Thoracic aorta (tissue), 2 donors: ENCODE data around the gene KRT8. TPM values are rescaled to one million over a fixed set of nuclear protein-coding genes. Genes with fewer than 3 reads are reported as not detected.

ENCODE experiments used
- ATAC-seq: fragments of 150-250 bp; one replicate; pipeline ENCODE4 v1.8.0; 2017; ENCODE audit warnings: low read depth; ENCODE audit not compliant: insufficient number of reproducible peaks, low FRiP score
- DNase-seq: peaks from one replicate; pipeline ENCODE4 v3.0.0-alpha.2; 2020; ENCODE audit warnings: low spot score
- H3K27ac ChIP-seq, 2 donors: fragments of 200-600 bp; sonication (generic); 1 replicate in 1 of 2; 2 replicates in 1 of 2; pipeline ENCODE4 v1.5.1; 2016; ENCODE audit warnings: mild to moderate bottlenecking in 2 of 2, moderate library complexity in 2 of 2
- H3K27me3 ChIP-seq: fragments of 200-600 bp; sonication (generic); replicated peaks from 2 replicates; pipeline ENCODE4 v1.6.0; 2016; ENCODE audit warnings: mild to moderate bottlenecking; ENCODE audit not compliant: insufficient read depth
- H3K36me3 ChIP-seq: fragments of 200-600 bp; sonication (generic); one replicate; pipeline ENCODE4 v1.5.1; 2016
- H3K4me1 ChIP-seq, 2 donors: fragments of 200-600 bp; sonication (generic); 1 replicate in 1 of 2; 2 replicates in 1 of 2; pipeline versions ENCODE4 v1.5.1 to v1.6.0; 2016; ENCODE audit warnings: low read depth in 2 of 2, mild to moderate bottlenecking in 1 of 2; ENCODE audit not compliant: control insufficient read depth in 1 of 2
- H3K4me3 ChIP-seq: fragments of 200-600 bp; sonication (generic); 2 replicates; pipeline ENCODE4 v1.5.1; 2016; ENCODE audit warnings: mild to moderate bottlenecking
- H3K9me3 ChIP-seq: fragments of 200-600 bp; sonication (generic); 2 replicates; pipeline ENCODE4 v1.5.1; 2016
- total RNA-seq, 2 donors: library from RNA; depleted of rRNA; stranded (reverse); fragments of >200 nt; gene quantifications; one replicate each; pipeline versions ENCODE4 v1.1.0 to v1.2.3, GENCODE V29; 2016
- TF ChIP-seq, protein P1 (sequence below): fragments of 200-600 bp; sonication (generic); IDR thresholded peaks from one replicate; pipeline ENCODE4 v1.5.1; 2019; ENCODE audit warnings: antibody characterized with exemption

The KRT8 gene
- total RNA-seq, 2 donors from 2014 or later, result 130 to 175 TPM

DNA sequence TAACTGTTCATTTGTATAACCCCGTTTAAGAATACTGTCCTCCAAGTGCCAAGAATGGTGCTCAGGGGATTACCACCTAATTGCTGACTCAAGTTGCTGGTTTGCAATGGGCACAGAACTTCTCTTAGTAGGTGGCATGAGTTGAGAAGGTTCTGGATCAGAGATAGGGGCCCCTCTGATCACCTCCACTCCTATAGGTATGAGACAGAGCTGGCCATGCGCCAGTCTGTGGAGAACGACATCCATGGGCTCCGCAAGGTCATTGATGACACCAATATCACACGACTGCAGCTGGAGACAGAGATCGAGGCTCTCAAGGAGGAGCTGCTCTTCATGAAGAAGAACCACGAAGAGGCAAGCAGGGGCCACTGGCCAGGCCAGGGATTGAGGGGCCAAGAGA, 45.7 kb upstream of the KRT8 start:
- Histone ChIP-seq H3K4me1 (peaks cover 3 to 11% of the 10 kb centered on the region in 2 donors), H3K36me3 (no peaks in the 10 kb centered on the region), H3K9me3 (no peaks in the 10 kb centered on the region), H3K27ac (no peak overlapping the region), H3K27me3 (no peaks in the 10 kb centered on the region), H3K4me3 (no peak overlapping the region)
- TF ChIP-seq, protein P1, sequence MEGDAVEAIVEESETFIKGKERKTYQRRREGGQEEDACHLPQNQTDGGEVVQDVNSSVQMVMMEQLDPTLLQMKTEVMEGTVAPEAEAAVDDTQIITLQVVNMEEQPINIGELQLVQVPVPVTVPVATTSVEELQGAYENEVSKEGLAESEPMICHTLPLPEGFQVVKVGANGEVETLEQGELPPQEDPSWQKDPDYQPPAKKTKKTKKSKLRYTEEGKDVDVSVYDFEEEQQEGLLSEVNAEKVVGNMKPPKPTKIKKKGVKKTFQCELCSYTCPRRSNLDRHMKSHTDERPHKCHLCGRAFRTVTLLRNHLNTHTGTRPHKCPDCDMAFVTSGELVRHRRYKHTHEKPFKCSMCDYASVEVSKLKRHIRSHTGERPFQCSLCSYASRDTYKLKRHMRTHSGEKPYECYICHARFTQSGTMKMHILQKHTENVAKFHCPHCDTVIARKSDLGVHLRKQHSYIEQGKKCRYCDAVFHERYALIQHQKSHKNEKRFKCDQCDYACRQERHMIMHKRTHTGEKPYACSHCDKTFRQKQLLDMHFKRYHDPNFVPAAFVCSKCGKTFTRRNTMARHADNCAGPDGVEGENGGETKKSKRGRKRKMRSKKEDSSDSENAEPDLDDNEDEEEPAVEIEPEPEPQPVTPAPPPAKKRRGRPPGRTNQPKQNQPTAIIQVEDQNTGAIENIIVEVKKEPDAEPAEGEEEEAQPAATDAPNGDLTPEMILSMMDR, result no peak
- ATAC-seq (no peak), DNase-seq (no peak)

DNA sequence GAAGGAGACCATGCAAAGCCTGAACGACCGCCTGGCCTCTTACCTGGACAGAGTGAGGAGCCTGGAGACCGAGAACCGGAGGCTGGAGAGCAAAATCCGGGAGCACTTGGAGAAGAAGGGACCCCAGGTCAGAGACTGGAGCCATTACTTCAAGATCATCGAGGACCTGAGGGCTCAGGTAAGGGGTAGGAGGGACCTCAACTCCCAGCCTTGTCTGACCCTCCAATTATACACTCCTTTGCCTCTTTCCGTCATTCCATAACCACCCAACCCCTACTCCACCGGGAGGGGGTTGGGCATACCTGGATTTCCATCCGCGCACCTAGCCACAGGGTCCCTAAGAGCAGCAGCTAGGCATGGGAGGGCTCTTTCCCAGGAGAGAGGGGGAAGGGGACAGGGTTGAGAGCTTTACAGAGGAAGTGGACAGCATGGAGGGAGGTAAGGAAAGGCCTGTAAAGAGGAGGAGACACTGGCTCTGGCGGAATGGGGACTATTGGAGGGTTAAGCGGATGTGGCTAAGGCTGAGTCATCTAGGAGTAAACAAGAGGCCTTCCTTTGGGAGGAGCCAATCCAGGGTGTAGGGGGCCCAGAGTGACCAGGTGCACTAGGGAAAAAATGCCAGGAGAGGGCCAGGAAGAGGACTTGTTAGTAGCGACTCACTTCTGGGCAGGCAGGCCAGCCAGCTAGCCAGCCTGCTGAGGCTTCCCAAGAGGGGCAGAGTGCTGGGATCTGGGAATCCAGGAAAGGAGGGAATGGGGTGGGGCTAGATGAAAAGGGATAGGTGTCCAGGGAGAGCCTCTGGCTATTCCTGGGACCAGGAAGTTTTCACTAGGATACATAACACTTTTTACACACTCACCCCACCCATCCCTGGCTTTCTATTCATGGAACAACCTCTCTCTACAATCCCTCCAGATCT, 44.8 kb upstream of the KRT8 start:
- Histone ChIP-seq H3K27ac (no peak overlapping the region), H3K27me3 (no peaks in the 10 kb centered on the region), H3K4me1 (peaks cover 3 to 11% of the 10 kb centered on the region in 2 donors), H3K9me3 (no peaks in the 10 kb centered on the region), H3K36me3 (no peaks in the 10 kb centered on the region), H3K4me3 (peak overlapping the region; percentile 74)
- DNase-seq, result no peak
- ATAC-seq, result no peak
- TF ChIP-seq, protein P1, result no peak

DNA sequence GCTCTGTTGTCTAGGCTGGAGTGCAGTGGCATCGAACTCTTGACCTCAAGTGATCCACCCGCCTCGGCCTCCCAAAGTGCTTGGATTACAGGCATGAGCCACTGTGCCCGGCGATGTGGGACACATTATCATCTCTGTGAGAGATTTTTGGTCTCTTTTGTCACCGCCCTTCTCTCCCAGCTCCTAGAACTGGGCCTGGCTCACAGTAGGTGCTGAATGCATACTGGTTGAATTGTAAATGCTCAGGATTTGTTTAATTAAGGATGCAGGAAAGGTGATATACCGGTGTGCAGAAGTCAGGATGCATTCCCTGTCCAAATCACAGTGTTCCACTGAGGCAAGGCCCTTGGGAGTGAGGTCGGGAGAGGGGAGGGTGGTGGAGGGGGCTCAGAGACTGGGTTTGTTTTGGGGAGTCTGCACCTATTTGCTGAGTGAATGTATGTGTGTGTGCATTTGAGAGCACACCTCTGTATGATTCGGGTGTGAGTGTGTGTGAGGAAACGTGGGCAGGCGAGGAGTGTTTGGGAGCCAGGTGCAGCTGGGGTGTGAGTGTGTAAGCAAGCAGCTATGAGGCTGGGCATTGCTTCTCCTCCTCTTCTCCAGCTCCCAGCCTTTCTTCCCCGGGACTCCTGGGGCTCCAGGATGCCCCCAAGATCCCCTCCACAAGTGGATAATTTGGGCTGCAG, 43.0 kb upstream of the KRT8 start:
- no peak for ATAC-seq
- Histone ChIP-seq H3K4me3 (no peak overlapping the region), H3K9me3 (no peaks in the 10 kb centered on the region), H3K4me1 (peaks cover 3 to 11% of the 10 kb centered on the region in 2 donors), H3K36me3 (no peaks in the 10 kb centered on the region), H3K27ac (no peak overlapping the region), H3K27me3 (no peaks in the 10 kb centered on the region)
- no peak for DNase-seq
- TF ChIP-seq, protein P1, result no peak

DNA sequence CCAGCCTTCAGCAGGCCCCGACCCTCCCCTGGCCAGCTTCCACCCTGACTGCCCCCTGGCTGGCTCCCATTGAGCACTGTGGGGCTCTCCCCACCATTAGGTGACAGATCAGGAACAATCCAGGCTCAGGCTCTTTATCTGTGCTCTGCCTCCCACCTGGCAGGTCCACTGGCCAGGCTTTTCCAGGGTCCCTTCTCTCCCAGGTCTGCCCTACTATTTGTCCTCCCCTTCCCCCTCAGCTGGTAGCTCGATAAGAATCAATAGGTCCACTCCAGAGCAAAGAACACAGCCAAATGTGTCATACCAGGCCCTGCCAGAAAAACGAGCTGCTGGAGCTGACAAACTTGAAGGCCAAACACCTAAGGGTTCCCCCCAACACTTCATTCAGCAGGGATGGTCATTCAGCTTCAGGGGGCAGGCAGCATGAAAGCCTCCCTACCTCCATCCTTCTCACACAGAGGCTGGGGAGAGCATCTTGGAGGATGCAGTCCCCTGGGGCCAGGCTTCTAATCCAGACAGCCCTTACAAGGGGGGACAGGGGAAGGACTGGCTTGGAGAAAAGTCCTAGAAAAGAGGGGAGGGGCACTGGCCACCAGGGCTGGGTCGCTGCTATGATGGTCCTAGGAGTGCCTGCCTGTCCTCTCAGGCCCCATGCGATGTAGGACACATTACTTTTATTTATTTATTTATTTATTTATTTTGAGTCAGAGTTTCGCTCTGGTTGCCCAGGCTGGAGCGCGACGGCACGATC, 42.1 kb upstream of the KRT8 start:
- ATAC-seq, result no peak
- H3K27me3 ChIP-seq, result no peaks in the 10 kb centered on the region
- TF ChIP-seq, protein P1, result no peak
- peaks cover 3 to 11% of the 10 kb centered on the region in 2 donors for H3K4me1 ChIP-seq
- no peak for DNase-seq
- H3K27ac ChIP-seq, result no peak overlapping the region
- no peak overlapping the region for H3K4me3 ChIP-seq
- H3K36me3 ChIP-seq, result no peaks in the 10 kb centered on the region
- H3K9me3 ChIP-seq, result no peaks in the 10 kb centered on the region

DNA sequence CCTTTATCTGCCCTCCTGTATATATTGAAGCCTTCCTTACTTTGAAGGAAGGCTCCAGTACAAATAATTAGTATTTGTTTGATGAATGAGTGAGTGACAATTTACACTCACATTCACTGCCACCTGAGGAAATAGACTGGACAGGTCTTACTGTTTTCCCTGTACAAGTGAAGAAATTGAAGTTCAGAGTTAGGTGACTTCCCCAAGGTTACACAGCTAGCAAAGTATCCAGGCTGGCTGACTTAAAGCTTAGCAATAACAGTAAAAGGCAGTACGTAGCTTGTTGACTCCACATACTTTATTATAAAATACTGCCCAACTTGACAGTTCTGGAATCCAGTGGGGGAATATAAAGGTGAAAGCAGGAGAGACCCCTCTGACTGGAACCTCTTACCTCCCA, 41.5 kb upstream of the KRT8 start:
- no peak for ATAC-seq
- Histone ChIP-seq H3K4me3 (no peak overlapping the region), H3K9me3 (no peaks in the 10 kb centered on the region), H3K27ac (no peak overlapping the region), H3K4me1 (peaks cover 3 to 11% of the 10 kb centered on the region in 2 donors), H3K27me3 (no peaks in the 10 kb centered on the region), H3K36me3 (no peaks in the 10 kb centered on the region)
- TF ChIP-seq, protein P1, result no peak
- no peak for DNase-seq
